ENCODE measurements around the gene MIA2. TPM values are rescaled to one million over a fixed set of nuclear protein-coding genes. Genes with fewer than 3 reads are reported as not detected.
"Not testable (repeated sequence)": the region's sequence is repeated elsewhere in the genome, so short reads cannot be mapped to it uniquely, and the experiment has no call there.

Gene MIA2
- total RNA-seq, 1 donor from 2014 or later: 41.2 TPM

GRCh38 chr14:39289523-39289922, 55.8 kb downstream of the MIA2 start:
- Histone ChIP-seq H3K4me3 (ENCODE audit: low read depth, low read length) (no peak overlapping the region), H3K36me3 (ENCODE audit: control insufficient read depth, insufficient read depth, low read length) (no peaks in the 10 kb centered on the region), H3K27me3 (ENCODE audit: control insufficient read depth, insufficient read depth, low read length) (no peaks in the 10 kb centered on the region)
- DNase-seq (ENCODE audit: low read depth): no peak
- TF ChIP-seq CTCF (IDR thresholded peaks at IDR 0.05; ENCODE audit: insufficient read depth, low read length, poor library complexity, severe bottlenecking): no peak

GRCh38 chr14:39291701-39292100, 58.0 kb downstream of the MIA2 start:
- Histone ChIP-seq H3K4me3 (ENCODE audit: low read depth, low read length) (no peak overlapping the region), H3K27me3 (ENCODE audit: control insufficient read depth, insufficient read depth, low read length) (no peaks in the 10 kb centered on the region), H3K36me3 (ENCODE audit: control insufficient read depth, insufficient read depth, low read length) (no peaks in the 10 kb centered on the region)
- no peak for DNase-seq (ENCODE audit: low read depth)
- no peak for TF ChIP-seq CTCF (IDR thresholded peaks at IDR 0.05; ENCODE audit: insufficient read depth, low read length, poor library complexity, severe bottlenecking)

- no peak for DNase-seq (ENCODE audit: low read depth)
- Histone ChIP-seq H3K36me3 (ENCODE audit: control insufficient read depth, insufficient read depth, low read length) (no peaks in the 10 kb centered on the region), H3K4me3 (ENCODE audit: low read depth, low read length) (no peak overlapping the region), H3K27me3 (ENCODE audit: control insufficient read depth, insufficient read depth, low read length) (no peaks in the 10 kb centered on the region)
- TF ChIP-seq CTCF (IDR thresholded peaks at IDR 0.05; ENCODE audit: insufficient read depth, low read length, poor library complexity, severe bottlenecking): no peak
These were observed 59.9 kb downstream of the MIA2 start for GRCh38 chr14:39293629-39294028.

GRCh38 chr14:39300389-39300788, 66.7 kb downstream of the MIA2 start:
- not testable (repeated sequence) for H3K36me3 ChIP-seq (ENCODE audit: control insufficient read depth, insufficient read depth, low read length); H3K27me3 ChIP-seq (ENCODE audit: control insufficient read depth, insufficient read depth, low read length); DNase-seq (ENCODE audit: low read depth); H3K4me3 ChIP-seq (ENCODE audit: low read depth, low read length)

- DNase-seq (ENCODE audit: low read depth): no peak
- TF ChIP-seq CTCF (IDR thresholded peaks at IDR 0.05; ENCODE audit: insufficient read depth, low read length, poor library complexity, severe bottlenecking): no peak
- Histone ChIP-seq H3K27me3 (ENCODE audit: control insufficient read depth, insufficient read depth, low read length) (no peaks in the 10 kb centered on the region), H3K4me3 (ENCODE audit: low read depth, low read length) (no peak overlapping the region), H3K36me3 (ENCODE audit: control insufficient read depth, insufficient read depth, low read length) (no peaks in the 10 kb centered on the region)
These were observed 68.6 kb downstream of the MIA2 start for GRCh38 chr14:39302124-39302810.

- no peak overlapping the region for H3K4me3 ChIP-seq (ENCODE audit: low read depth, low read length)
- no peaks in the 10 kb centered on the region for H3K36me3 ChIP-seq (ENCODE audit: control insufficient read depth, insufficient read depth, low read length)
- DNase-seq (ENCODE audit: low read depth): no peak
- TF ChIP-seq CTCF (IDR thresholded peaks at IDR 0.05; ENCODE audit: insufficient read depth, low read length, poor library complexity, severe bottlenecking): no peak
- no peaks in the 10 kb centered on the region for H3K27me3 ChIP-seq (ENCODE audit: control insufficient read depth, insufficient read depth, low read length)
These were observed 69.4 kb downstream of the MIA2 start for GRCh38 chr14:39303115-39303514.
